HG02623 (cell line): ENCODE measurements around the gene NUCB1.
"Not testable (repeated sequence)": the region's sequence is repeated elsewhere in the genome, so short reads cannot be mapped to it uniquely, and the experiment has no call there.

Experiments
- ATAC-seq: cut with Tn5 transposase; IDR thresholded peaks from one replicate; pipeline ENCODE4 v1.9.1; 2021; ENCODE audit warnings: moderate library complexity; ENCODE audit not compliant: unreplicated experiment

Gene NUCB1

DNA sequence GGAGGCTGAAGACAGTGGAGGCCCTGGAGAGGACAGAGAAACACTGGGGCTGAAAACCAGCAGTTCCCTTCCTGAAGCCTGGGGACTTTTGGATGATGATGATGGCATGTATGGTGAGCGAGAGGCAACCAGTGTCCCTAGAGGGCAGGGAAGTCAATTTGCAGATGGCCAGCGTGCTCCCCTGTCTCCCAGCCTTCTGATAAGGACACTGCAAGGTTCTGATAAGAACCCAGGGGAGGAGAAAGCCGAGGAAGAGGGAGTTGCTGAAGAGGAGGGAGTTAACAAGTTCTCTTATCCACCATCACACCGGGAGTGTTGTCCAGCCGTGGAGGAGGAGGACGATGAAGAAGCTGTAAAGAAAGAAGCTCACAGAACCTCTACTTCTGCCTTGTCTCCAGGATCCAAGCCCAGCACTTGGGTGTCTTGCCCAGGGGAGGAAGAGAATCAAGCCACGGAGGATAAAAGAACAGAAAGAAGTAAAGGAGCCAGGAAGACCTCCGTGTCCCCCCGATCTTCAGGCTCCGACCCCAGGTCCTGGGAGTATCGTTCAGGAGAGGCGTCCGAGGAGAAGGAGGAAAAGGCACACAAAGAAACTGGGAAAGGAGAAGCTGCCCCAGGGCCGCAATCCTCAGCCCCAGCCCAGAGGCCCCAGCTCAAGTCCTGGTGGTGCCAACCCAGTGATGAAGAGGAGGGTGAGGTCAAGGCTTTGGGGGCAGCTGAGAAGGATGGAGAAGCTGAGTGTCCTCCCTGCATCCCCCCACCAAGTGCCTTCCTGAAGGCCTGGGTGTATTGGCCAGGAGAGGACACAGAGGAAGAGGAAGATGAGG, 26.4 kb upstream of the NUCB1 start:
- ATAC-seq: no peak

DNA sequence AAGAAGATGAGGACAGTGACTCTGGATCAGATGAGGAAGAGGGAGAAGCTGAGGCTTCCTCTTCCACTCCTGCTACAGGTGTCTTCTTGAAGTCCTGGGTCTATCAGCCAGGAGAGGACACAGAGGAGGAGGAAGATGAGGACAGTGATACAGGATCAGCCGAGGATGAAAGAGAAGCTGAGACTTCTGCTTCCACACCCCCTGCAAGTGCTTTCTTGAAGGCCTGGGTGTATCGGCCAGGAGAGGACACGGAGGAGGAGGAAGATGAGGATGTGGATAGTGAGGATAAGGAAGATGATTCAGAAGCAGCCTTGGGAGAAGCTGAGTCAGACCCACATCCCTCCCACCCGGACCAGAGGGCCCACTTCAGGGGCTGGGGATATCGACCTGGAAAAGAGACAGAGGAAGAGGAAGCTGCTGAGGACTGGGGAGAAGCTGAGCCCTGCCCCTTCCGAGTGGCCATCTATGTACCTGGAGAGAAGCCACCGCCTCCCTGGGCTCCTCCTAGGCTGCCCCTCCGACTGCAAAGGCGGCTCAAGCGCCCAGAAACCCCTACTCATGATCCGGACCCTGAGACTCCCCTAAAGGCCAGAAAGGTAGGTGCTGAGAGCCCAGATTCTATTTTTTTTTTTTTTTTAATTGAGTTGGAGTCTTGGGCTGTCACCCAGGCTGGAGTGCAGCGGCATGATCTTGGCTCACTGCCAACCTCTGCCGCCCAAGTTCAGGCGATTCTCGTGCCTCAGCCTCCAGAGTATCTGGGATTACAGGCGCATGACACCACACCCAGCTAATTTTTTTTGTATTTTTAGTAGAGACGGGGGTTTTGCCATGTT, 25.6 kb upstream of the NUCB1 start:
- ATAC-seq: no peak

DNA sequence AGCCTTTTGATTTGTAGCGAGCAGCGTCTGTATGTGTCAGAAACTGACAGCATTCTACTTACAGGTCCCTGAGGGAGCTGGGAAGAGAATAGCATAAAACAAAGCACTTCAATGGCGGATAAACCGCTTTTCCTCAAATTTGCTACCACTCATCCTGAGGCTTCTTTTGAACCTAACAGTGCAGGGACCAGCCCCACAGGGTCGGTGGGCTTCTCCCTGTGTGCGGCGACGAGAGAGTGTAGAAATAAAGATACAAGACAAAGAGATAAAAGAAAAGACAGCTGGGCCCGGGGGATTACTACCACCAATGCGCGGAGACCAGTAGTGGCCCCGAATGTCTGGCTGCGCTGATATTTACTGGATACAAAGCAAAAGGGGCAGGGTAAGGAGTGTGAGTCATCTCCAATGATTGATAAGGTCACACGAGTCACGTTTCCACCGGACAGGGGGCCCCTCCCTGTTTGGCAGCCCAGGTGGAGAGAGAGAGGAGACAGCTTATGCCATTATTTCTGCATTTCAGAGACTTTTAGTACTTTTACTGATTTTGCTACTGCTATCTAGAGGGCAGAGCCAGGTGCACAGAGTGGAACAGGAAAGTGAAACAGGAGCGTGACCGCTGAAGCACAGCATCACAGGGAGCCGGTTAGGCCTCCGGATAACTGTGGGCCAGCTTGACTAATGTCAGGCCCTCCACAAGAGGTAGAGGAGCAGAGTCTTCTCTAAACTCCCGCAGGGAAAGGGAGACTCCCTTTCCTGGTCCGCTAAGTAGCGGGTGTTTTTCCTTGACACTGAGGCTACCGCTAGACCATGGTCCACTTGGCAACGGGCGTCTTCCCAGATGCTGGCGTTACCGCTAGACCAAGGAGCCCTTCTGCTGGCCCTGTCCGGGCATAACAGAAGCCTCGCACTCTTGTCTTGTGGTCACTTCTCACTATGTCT, 23.8 kb upstream of the NUCB1 start:
- not testable (repeated sequence) for ATAC-seq

DNA sequence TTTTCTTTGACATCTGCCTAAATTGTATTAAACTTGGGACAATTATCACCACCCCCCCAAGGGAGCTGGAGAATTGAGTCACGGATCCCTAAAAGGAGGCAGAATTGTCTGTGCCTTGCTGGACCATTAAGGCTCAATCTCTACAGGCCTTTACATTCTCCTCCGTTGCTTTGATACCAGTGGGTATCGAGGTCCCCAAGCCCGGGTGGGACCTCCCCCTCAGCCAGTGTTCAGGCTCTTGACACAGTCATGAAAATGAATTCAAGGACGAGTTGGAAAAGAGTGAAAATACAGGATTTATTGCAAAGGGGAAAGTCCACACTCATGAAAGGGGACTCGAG, 22.3 kb upstream of the NUCB1 start:
- no peak for ATAC-seq

DNA sequence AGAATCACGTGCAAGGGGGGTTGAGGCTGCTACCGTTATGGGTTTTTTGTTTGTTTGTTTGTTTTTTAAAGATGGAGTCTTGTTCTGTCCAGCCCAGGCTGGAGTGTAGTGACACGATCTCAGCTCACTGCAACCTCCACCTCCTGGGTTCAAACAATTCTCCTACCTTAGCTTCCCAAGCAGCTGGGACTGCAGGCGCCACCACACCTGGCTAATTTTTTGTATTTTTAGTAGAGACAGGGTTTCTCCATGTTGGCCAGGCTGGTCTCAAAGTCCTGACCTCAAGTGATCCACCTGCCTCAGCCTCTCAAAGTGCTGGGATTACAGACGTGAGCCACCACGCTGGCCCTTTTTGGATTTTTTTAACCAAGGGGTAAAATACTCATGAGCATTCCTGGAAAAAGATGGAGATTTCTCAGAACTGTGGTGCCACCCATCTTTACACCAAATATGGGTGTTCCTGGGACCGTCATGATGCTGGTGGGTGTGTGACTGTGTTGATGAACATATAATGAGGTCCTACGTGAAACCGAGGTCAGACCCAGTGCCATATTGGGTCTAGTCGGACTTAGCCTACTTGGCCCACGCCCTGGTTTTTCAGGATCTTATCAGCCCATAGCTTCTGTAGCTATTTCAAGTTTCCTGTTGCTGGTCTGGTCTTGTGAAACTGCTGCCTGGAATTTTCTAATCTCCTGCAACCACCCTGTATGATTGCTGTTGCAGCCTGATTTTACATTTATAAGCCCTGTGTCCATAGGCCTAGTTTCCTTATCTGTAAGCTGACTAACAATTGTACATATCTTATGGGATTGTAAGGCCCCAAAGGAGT, 21.7 kb upstream of the NUCB1 start:
- no peak for ATAC-seq

DNA sequence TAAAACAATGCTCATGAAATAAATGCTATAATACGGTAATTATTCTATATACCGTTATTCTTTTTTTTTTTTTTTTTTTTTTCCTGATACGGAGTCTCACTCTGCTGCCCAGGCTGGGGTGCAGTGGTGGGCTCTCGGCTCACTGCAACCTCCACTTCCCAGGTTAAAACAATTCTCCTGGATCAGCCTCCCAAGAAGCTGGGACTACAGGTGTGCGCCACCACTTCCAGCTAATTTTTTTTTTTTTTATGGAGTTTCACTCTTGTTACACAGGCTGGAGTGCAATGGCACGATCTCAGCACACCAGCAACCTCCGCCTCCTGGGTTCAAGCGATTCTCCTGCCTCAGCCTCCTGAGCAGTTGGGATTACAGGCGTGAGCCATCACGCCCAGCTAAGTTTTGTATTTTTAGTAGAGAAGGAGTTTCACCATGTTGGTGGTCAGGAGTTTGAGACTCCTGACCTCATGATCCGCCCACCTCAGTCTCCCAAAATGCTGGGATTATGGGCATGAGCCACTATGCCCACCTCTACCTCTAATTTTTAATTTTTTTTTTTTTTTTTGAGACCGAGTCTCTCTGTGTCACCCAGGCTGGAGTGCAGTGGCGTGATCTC, 21.0 kb upstream of the NUCB1 start:
- ATAC-seq: no peak

DNA sequence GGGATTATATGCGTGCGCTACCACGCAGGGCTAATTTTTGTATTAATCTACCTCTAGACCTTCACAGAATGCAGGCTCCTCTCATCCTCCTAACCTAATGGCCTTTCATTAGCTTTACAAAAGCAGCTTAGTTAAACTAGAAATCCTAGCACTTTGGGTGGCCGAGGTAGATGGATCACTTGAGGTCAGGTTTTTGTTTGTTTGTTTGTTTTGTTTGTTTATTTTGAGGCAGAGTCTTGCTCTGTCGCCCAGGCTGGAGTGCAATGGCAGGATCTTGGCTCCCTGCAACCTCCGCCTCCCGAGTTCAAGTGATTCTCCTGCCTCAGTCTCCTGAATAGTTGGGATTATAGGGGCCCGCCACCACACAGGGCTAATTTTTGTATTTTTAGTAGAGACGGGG, 20.4 kb upstream of the NUCB1 start:
- ATAC-seq: not testable (repeated sequence)

DNA sequence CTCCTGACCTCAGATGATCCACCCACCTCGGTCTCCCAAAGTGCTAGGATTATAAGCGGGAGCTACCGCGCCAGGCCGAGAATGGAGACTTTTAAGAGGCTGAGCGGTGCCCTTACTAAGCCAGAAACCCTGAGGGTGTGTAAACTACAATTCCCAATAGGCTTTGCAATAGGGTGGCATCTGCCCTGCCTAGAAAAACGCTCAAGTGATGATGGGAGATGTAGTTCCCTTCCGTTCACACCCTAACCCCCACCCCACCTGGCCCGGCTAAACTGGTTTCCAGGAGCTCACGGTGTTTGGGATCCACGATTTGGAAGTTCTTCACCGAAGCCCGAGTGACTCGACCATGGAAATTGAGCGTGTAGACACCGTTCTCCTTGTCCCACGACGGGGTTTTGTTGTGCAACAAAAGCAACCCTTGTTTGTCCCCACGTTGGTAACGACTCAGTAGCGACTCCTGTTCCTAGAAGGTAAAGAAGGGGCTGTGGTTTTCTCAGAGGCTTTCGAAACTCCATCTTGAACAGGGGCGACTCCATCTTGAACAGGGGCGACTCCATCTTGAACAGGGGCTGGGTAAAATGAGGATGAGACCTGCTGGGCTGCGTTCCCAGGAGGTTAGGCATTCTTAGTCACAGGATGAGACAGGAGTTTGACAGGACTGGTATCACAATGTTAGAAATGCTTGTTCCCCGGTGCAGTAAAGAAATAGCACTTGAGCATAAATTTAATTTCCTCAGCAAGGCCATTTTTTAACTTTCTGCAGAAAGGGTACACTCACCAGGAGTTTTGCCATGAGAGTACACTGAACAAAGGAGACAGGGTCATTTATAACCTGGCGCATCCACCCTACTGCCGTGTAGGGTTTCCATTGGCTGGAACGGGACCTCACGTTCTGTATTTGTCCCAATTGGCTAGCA, 18.1 kb upstream of the NUCB1 start:
- ATAC-seq: no peak

DNA sequence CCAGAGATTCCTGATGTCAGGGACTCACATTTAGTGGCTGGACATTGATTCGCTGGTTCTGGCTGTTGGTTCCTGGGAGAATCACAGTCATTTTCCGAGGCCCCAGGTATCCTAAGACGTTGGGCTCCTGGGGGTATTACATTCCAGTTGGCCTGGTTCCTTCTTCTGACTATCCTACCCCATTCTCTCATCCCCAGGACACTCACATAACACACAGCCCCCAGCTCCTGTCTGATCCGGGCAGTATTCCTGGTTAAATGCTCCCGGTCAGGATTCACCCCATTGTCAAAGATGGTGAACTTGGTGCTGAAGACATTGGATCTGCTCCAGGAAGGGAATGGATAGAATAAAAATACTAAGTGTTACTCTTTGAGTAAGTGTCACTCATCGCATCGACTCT, 16.4 kb upstream of the NUCB1 start:
- ATAC-seq: no peak

DNA sequence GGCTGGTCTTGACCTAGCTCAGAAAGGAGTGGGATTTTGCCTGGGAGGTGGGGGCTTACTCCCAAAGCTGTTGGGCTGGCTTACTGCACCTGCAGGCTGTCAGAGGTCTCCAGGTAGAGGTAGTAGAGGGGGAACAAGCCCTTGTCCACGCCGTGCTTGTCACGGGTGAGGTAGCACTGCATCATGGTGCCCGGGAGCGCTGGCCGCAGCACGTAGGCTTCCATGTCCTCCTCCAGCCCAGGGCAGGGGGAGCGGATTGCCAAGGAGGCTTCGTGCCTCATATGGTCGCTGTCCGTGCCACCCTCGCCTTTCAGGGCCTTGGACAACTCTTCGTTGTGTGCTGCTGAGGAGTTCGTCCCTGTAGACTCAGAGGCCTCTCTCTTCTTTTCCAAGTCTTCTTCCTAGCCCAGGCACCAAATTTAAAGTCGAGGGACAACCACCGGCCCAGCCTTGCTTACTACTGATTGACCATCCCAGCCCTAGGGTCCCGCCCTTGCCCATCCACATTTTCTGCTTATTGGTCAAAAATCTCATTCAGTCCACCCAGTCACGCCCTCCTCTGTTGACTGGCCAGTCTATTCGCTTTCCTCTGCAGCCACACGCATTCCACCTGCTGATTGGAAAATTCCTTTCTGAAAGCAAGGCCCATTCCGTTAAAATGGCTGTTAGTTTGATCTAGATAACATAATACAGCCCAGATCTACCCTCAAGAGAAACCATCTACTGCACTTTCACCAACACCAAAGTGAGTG, 12.1 kb upstream of the NUCB1 start:
- ATAC-seq: no peak

DNA sequence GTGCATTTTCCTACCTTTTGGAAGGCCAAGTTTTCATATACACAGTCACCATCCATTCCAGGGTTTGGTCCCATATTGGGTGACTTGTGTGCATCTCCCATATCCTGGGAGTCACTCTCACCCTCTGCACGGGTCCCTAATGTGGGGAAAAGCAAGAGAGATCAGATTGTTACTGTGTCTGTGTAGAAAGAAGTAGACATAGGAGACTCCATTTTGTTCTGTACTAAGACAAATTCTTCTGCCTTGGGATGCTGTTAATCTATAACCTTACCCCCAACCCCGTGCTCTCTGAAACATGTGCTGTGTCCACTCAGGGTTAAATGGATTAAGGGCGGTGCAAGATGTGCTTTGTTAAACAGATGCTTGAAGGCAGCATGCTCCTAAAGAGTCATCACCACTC, 10.6 kb upstream of the NUCB1 start:
- ATAC-seq: not testable (repeated sequence)

DNA sequence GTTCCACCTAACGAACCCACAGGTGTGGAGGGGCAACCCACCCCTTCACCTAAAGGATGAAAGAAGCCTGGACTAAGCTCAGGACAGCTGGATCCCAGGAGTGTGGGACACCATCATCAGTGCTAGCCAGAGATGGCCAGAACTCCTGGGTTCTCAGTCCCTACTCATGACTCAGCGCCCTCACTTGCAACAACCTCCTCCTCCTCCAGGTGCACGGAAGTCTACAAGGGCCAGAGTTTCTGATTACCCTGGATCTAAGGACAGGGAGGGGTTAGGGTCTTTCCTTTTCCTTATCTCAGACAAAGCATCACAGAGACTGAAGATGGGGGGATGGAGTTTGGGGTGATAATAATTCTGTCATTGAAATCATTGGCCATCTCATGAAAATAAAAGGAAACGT, 9.6 kb upstream of the NUCB1 start:
- no peak for ATAC-seq

DNA sequence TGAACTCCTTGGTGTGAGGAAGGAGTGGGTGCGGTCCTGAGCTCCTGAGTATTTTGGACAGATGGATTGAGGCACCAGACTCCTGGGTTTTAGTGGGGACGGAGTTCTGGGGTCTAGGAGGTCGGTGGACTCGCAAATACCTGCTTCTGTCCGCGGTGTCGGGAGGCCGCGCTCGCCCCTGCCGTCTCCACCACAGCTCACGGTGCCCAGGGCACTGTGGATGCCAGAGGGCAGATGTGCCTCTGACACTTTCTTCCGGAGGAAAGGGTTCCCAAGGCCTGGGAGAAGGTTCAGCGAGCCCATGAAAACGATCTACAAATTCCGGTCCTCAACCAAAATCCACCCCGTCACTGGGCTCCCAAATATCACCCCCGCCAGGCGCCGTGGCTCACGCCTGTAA, 4.9 kb upstream of the NUCB1 start:
- no peak for ATAC-seq

DNA sequence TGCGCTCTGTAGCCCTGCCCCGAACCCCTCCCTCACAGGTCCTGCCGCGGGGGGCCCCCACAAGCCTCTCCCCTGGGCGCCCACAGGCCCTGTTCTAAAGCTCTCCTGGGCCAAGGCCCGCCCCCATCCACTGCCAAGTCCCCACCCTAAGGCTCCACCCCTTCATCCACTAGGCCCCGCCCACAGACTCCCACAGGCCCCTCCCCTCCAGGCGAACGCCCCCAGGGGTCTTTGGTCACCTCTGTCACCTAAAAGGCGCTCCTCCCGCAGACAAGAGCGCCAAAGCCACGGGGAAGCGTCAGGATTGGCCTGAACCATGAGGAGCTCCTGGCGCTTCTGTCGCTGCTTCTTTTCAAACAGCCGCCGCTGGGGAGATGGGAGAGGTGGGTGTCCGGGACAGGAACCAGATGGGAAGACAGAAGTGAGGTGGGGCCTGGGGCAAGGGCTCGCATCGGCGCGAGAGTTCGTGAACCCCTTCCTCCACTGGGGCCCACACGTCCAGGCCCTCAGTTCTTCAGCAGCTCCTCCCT, 3.9 kb upstream of the NUCB1 start:
- ATAC-seq: no peak

DNA sequence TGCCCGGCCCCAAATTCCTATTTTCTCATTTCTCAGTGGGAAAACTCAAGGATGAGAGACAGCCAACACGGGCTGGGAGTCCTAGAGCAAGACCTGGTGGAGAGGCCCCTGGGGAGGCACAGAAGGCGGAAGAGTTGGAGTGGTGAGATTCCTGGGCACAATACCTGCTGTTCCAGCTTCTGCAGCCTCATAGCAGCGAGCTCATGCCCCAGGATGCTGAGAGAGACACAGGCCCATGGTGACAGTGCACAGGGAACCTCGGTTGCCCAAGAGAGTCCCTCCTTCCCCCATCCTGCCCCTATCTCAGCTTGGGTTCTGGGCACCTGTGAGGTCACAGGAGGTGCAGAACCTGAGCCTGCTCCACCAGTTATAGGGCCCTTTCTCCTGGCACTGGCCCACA, 2.9 kb upstream of the NUCB1 start:
- ATAC-seq: no peak

DNA sequence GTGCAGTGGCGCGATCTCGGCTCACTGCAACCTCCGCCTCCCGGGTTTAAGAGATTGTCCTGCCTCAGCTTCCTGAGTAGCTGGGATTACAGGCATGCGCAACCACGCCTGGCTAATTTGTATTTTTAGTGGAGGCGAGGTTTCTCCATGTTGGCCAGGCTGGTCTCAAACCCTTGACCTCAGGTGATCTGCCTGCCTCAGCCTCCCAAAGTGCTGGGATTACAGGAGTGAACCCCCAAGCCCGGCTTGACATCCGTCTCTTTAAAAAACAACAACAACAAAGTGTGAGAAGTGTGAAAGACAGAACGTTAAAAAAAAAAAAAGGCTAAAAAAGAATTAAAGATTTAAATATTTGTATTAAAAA, 744 bp upstream of the NUCB1 start:
- not testable (repeated sequence) for ATAC-seq

DNA sequence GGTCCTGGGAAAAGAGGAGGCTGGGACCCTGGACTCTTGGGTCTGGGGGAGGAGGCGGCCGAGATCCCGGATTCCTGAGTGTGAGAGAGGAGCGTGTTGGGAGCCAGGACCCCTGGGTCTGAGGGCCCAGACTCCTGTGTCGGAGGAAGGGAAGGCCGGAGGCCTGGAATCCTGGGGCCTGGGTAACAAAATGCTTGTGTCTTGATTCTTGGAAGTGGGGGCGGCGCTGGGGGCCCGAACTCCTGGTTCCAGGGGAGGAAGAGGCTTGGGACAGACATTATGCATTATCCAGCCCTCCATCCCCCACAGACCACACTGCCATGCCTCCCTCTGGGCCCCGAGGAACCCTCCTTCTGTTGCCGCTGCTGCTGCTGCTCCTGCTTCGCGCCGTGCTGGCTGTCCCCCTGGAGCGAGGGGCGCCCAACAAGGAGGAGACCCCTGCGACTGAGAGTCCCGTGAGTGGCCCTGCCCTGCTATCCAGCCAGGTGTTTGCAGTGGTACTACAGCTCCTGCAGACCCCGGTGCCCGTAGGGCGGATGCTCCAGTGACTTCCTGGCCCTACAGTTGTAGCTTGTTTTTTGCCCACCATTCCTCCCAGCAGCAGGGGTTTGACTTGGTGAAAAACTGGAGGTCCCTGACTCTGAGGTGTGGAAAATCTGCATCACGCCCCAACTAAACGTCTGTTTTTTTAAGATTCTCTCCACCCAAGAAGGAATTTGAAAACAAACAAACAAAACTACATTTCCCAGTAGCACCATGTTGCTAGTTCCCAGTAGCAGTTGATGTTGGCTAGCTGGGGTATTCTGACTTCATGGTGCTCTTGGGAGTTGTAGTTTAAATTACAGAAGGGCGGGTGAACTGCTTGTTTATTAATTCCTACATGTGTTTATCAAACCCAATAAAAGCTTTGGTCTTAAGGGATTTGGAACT, 630 bp downstream of the NUCB1 start:
- ATAC-seq: no peak
